ENCODE measurements around the gene MSH5. TPM values are rescaled to one million over a fixed set of nuclear protein-coding genes. Genes with fewer than 3 reads are reported as not detected.

The MSH5 gene
- total and polyA plus RNA-seq, 9 of the 15 experiments (the other 6 are each of a cell fraction or from before 2014, with no cell fraction given) = 12.5 to 104 (median 46.6) TPM

GRCh38 chr6:31737991-31738979 lies 1.5 kb upstream of the MSH5 start (continued):
- TF ChIP-seq ZNF398 (CRISPR knock-in tag; IDR thresholded peaks at IDR 0.05) (no peak), PRPF4 (IDR thresholded peaks at IDR 0.05; ENCODE audit: insufficient read depth, low read depth, low read length, poor library complexity, severe bottlenecking) (no peak), CUX1 (CRISPR knock-in tag; IDR thresholded peaks at IDR 0.05) (no peak), MAFG (tag; conservative IDR thresholded peaks at IDR 0.05) (0 out of 2 replicates have a peak, but pooled peaks have one; percentile 4), ESRRB (CRISPR knock-in tag; IDR thresholded peaks at IDR 0.05; ENCODE audit: borderline replicate concordance) (no peak; the same call in 1 of the 2 replicates), ZNF239 (CRISPR knock-in tag; IDR thresholded peaks at IDR 0.05) (peak; percentile 63), BMI1 (IDR thresholded peaks at IDR 0.05; ENCODE audit: low read length) (no peak), NKRF (IDR thresholded peaks at IDR 0.05; ENCODE audit: borderline replicate concordance) (peak; percentile 59; the same call in 1 of the 2 replicates), XRCC3 (IDR thresholded peaks at IDR 0.05) (no peak), MEF2D (tag; conservative IDR thresholded peaks at IDR 0.05; ENCODE audit: low read depth) (peak; percentile 22; the same call in 1 of the 2 replicates), ARID1B (IDR thresholded peaks at IDR 0.05) (no peak), ZNF668 (CRISPR knock-in tag; IDR thresholded peaks at IDR 0.05) (no peak; the same call in 1 of the 2 replicates), DMBX1 (CRISPR knock-in tag; IDR thresholded peaks at IDR 0.05; ENCODE audit: borderline replicate concordance) (peak; percentile 17; the same call in 1 of the 2 replicates), KDM1A (IDR thresholded peaks at IDR 0.05) (no peak), FIP1L1 (IDR thresholded peaks at IDR 0.05; ENCODE audit: low read depth, low read length, poor library complexity, severe bottlenecking) (no peak), KLF16 (IDR thresholded peaks at IDR 0.05) (no peak), NCOA2 (IDR thresholded peaks at IDR 0.05; ENCODE audit: partially characterized antibody in 2 of 2) (no peak), EP400 (IDR thresholded peaks at IDR 0.05) (no peak)
